Natural killer cell (primary cell): ENCODE data around the gene LHPP. TPM values are rescaled to one million over a fixed set of nuclear protein-coding genes. Genes with fewer than 3 reads are reported as not detected.

Source experiments
- ATAC-seq, 3 donors: fragments of 150-1000 bp in 2 of 3; fragments of 200-7000 bp in 1 of 3; cut with Tn5 transposase; 1 replicate in 1 of 3; 2 replicates in 2 of 3; pipeline ENCODE4 v1.10.0; 2021; ENCODE audit warnings: mild to moderate bottlenecking in 2 of 3, moderate library complexity in 2 of 3
- DNase-seq, 2 donors: peaks; one replicate each; pipeline versions ENCODE4 v3.0.0 to v3.0.0-alpha.2; 2013 to 2021; ENCODE audit warnings: mixed read lengths in 1 of 2
- H3K27ac ChIP-seq: one replicate; pipeline ENCODE4 v1.5.1; 2013; ENCODE audit warnings: mild to moderate bottlenecking, low read length
- H3K27me3 ChIP-seq: one replicate; pipeline ENCODE4 v1.6.1; 2013; ENCODE audit warnings: low read length; ENCODE audit not compliant: control insufficient read depth, insufficient read depth
- H3K36me3 ChIP-seq: one replicate; pipeline ENCODE4 v1.6.1; 2013; ENCODE audit warnings: low read length; ENCODE audit not compliant: control insufficient read depth, insufficient read depth
- H3K4me1 ChIP-seq: one replicate; pipeline ENCODE4 v1.6.1; 2013; ENCODE audit warnings: low read length; ENCODE audit not compliant: control insufficient read depth, insufficient read depth
- H3K4me3 ChIP-seq: one replicate; pipeline ENCODE4 v1.5.1; 2013; ENCODE audit warnings: low read length
- H3K9me3 ChIP-seq: one replicate; pipeline ENCODE4 v1.6.1; 2013; ENCODE audit warnings: low read length; ENCODE audit not compliant: control insufficient read depth, insufficient read depth
- H3K27ac Mint-ChIP-seq, 2 donors: one replicate each; pipeline ENCODE4 v1.8.0; 2022; ENCODE audit warnings: mild to moderate bottlenecking in 2 of 2, mixed read lengths in 2 of 2, moderate library complexity in 1 of 2
- H3K27me3 Mint-ChIP-seq, 2 donors: one replicate each; pipeline ENCODE4 v1.8.0; 2022; ENCODE audit warnings: low read depth in 2 of 2, mixed read lengths in 2 of 2
- H3K36me3 Mint-ChIP-seq: one replicate; pipeline ENCODE4 v1.8.0; 2022; ENCODE audit warnings: mixed read lengths
- H3K4me1 Mint-ChIP-seq, 2 donors: one replicate each; pipeline ENCODE4 v1.8.0; 2022; ENCODE audit warnings: mixed read lengths in 2 of 2
- H3K4me3 Mint-ChIP-seq: one replicate; pipeline ENCODE4 v1.8.0; 2022; ENCODE audit warnings: mild to moderate bottlenecking, moderate library complexity, mixed read lengths
- H3K9me3 Mint-ChIP-seq, 2 donors: one replicate each; pipeline ENCODE4 v1.8.0; 2022; ENCODE audit warnings: mixed read lengths in 2 of 2
- WGBS: methylation state at CpG from one replicate; pipeline ENCODE4 v1.1.7; 2013; ENCODE audit warnings: missing lambda C conversion rate; ENCODE audit not compliant: insufficient coverage; 5-methylcytosine and 5-hydroxymethylcytosine counted together
- intact Hi-C: fragments of 100-400 bp; cut with micrococcal nuclease; formaldehyde crosslinking; loops from one replicate; pipeline ENCODE4 v1.14.2; 2022
- total RNA-seq, 4 donors: library from RNA; stranded (reverse); fragments of 120-200 nt in 1 of 4; gene quantifications; one replicate each; pipeline versions ENCODE4 v1.2.3 to v1.2.4, GENCODE V29; 2013 to 2022
- TF ChIP-seq, protein P1 (sequence below): fragments of 200-600 bp; IDR thresholded peaks from one replicate; pipeline ENCODE4 v1.8.0; 2022; ENCODE audit warnings: antibody characterized with exemption

The LHPP gene
- total RNA-seq, 3 donors from 2014 or later (not counting 1 experiment from before 2014, with no cell fraction given): 12.3 to 19.3 (median 14.8) TPM

DNA sequence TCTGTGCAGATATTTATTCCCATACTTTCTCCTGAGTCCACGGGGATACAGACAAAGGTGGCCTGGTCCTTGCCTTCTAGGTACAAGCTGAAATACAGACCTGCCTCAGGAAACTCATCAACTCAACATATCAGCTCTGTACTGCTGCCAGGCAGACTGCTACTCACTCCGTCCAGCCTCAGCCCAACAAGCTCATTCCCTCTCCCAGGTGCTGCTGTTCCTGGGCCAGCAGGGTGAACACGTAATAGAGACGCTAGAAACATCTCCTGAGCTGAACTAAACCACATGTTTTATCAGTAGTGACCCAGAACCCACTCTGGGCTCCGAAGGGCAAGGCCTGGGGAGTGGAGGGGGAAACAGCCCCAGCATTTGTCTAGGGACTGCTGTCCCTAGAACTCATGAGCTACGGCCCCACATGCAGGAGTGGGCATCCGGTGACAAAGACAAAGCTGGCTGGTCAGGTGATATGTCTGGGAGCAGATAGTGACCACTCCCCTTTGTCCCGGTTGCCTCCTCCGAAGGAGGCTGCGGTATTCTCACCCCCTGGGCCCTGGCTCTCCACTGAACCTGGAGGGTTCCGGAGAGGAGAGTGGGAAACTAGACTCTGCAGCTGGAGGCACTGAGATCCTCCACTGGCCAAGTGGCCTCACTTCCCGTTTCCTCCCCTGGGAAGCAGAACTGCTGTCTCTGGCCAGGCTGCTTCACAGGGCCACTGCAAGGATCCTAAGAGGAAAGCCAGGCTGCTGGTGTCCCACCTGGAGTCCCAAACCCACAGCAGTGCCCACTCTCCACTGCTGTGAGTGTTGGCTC, 166.4 kb downstream of the LHPP start:
- Histone ChIP-seq H3K27ac (peak overlapping the region; percentile 57), H3K4me3 (no peak overlapping the region), H3K4me1 (peaks cover 91% of the 10 kb centered on the region), H3K27me3 (no peaks in the 10 kb centered on the region), H3K36me3 (peaks cover 2% of the 10 kb centered on the region), H3K9me3 (no peaks in the 10 kb centered on the region)
- ATAC-seq: no peak
- H3K4me1 Mint-ChIP-seq: peaks cover 43 to 75% of the 10 kb centered on the region in 2 donors
- no peaks in the 10 kb centered on the region for H3K9me3 Mint-ChIP-seq
- H3K36me3 Mint-ChIP-seq: no peaks in the 10 kb centered on the region
- DNase-seq: no peak
- peak overlapping the region; percentile 21 to 87 for H3K27ac Mint-ChIP-seq
- intact Hi-C loops: no loop called here
- no peaks in the 10 kb centered on the region for H3K27me3 Mint-ChIP-seq
- 85% methylated on average over 12 of the region's 12 CpGs for WGBS
- TF ChIP-seq, protein P1, sequence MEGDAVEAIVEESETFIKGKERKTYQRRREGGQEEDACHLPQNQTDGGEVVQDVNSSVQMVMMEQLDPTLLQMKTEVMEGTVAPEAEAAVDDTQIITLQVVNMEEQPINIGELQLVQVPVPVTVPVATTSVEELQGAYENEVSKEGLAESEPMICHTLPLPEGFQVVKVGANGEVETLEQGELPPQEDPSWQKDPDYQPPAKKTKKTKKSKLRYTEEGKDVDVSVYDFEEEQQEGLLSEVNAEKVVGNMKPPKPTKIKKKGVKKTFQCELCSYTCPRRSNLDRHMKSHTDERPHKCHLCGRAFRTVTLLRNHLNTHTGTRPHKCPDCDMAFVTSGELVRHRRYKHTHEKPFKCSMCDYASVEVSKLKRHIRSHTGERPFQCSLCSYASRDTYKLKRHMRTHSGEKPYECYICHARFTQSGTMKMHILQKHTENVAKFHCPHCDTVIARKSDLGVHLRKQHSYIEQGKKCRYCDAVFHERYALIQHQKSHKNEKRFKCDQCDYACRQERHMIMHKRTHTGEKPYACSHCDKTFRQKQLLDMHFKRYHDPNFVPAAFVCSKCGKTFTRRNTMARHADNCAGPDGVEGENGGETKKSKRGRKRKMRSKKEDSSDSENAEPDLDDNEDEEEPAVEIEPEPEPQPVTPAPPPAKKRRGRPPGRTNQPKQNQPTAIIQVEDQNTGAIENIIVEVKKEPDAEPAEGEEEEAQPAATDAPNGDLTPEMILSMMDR: no peak
- H3K4me3 Mint-ChIP-seq: no peak overlapping the region

DNA sequence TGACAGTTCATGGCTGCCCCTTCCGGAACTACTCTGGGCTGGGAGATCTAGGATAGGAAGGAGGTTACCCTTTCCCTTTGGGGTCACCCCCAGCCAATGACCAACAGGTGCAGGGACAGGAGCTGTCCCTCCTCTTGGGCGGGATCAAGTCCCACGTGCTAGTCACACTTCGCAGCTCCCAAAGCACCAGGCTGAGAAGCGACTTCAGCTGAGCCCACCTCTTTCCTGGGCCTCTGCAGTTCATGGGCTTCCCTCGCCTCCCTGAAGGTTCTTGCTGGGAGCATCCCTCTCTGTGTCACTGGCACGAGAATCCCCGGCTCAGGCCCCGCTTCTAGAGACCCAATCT, 167.0 kb downstream of the LHPP start:
- 80% methylated on average over 8 of the region's 9 CpGs for WGBS
- Mint-ChIP-seq H3K27ac (peak overlapping the region; percentile 85 to 87), H3K27me3 (no peaks in the 10 kb centered on the region), H3K4me3 (no peak overlapping the region), H3K4me1 (peaks cover 42 to 75% of the 10 kb centered on the region in 2 donors), H3K9me3 (no peaks in the 10 kb centered on the region), H3K36me3 (no peaks in the 10 kb centered on the region)
- Histone ChIP-seq H3K9me3 (no peaks in the 10 kb centered on the region), H3K4me3 (no peak overlapping the region), H3K27ac (peak overlapping the region; percentile 57), H3K4me1 (peaks cover 91% of the 10 kb centered on the region), H3K36me3 (no peaks in the 10 kb centered on the region), H3K27me3 (no peaks in the 10 kb centered on the region)
- TF ChIP-seq, protein P1: no peak
- DNase-seq (no peak), ATAC-seq (no peak)
- intact Hi-C loops: no loop called here

DNA sequence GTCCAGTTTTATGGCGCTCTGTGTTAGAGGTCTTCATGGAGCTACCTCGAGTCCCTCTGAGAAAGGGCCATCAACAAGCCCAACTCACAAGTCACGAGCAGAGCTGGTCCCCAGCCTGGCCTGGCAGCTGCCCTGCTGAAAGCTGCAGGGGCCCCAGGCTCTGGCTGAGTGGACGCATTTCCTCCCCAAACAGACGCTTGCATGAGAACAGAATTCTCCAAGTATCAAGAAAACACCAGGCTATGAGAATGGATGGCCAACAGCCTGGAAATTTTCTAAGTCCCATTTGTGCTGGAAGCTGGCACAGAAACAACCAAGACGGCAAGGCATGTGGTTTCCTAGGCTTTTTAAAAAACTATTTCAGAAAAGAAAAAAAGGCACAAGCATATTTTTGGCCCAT, 167.8 kb downstream of the LHPP start:
- intact Hi-C loops: no loop called here
- Histone ChIP-seq H3K27me3 (no peaks in the 10 kb centered on the region), H3K4me3 (no peak overlapping the region), H3K36me3 (no peaks in the 10 kb centered on the region), H3K4me1 (peaks cover 86% of the 10 kb centered on the region), H3K27ac (peak overlapping the region; percentile 57), H3K9me3 (no peaks in the 10 kb centered on the region)
- H3K9me3 Mint-ChIP-seq: no peaks in the 10 kb centered on the region
- H3K36me3 Mint-ChIP-seq: no peaks in the 10 kb centered on the region
- H3K27ac Mint-ChIP-seq: peak overlapping the region; percentile 85 to 87
- H3K4me1 Mint-ChIP-seq: peaks cover 39 to 76% of the 10 kb centered on the region in 2 donors
- H3K27me3 Mint-ChIP-seq: no peaks in the 10 kb centered on the region
- ATAC-seq (no peak), DNase-seq (no peak)
- H3K4me3 Mint-ChIP-seq: peak overlapping the region; percentile 28
- WGBS: 44% methylated on average over 6 of the region's 6 CpGs
- TF ChIP-seq, protein P1: no peak
